Vagina (tissue), 2 donors: ENCODE data around the gene ADAM23. TPM values are rescaled to one million over a fixed set of nuclear protein-coding genes. Genes with fewer than 3 reads are reported as not detected.

Experiments
- DNase-seq, 2 donors: peaks; one replicate each; pipeline ENCODE4 v3.0.0-alpha.2; 2017; ENCODE audit errors: extremely low spot score in 2 of 2
- H3K27ac ChIP-seq: fragments of 200-600 bp; sonication (generic); one replicate; pipeline ENCODE4 v1.5.1; 2019
- H3K27me3 ChIP-seq: fragments of 200-600 bp; sonication (generic); one replicate; pipeline ENCODE4 v1.5.1; 2019
- H3K36me3 ChIP-seq, 2 donors: fragments of 200-600 bp; sonication (generic); one replicate each; pipeline ENCODE4 v1.5.1; 2017 to 2019
- H3K4me1 ChIP-seq: fragments of 200-600 bp; sonication (generic); one replicate; pipeline ENCODE4 v1.5.1; 2019
- H3K4me3 ChIP-seq, 2 donors: fragments of 200-600 bp; sonication (generic); 1 replicate in 1 of 2; 2 replicates in 1 of 2; pipeline ENCODE4 v1.5.1; 2016 to 2019
- H3K9me3 ChIP-seq: fragments of 200-600 bp; sonication (generic); one replicate; pipeline ENCODE4 v1.5.1; 2019
- CTCF ChIP-seq, 3 experiments: fragments of 450-650 bp in 2 of 3; fragments of 200-600 bp in 1 of 3; sonication (generic) in 1 of 3; IDR thresholded peaks; one replicate each; pipeline ENCODE4 v1.5.1; 2017 to 2019; ENCODE audit warnings: antibody characterized with exemption in 3 of 3, mild to moderate bottlenecking in 2 of 3, moderate library complexity in 2 of 3
- POLR2A ChIP-seq, 2 donors: fragments of 450-650 bp; IDR thresholded peaks; one replicate each; pipeline ENCODE4 v1.6.1; 2017; ENCODE audit warnings: antibody characterized with exemption in 2 of 2, mild to moderate bottlenecking in 2 of 2, moderate library complexity in 2 of 2
- POLR2AphosphoS5 ChIP-seq, 2 donors: sonication (generic); formaldehyde crosslinking; IDR thresholded peaks; one replicate each; pipeline ENCODE4 v1.9.0; 2017; ENCODE audit warnings: antibody characterized with exemption in 2 of 2, mild to moderate bottlenecking in 2 of 2, low read depth in 1 of 2; ENCODE audit not compliant: insufficient read depth in 1 of 2
- intact Hi-C: fragments of 100-400 bp; cut with DNase I; formaldehyde crosslinking; loops from one replicate; pipeline ENCODE4 v1.15.1; 2023
- total RNA-seq: library from RNA; depleted of rRNA; stranded (reverse); fragments of >200 nt; gene quantifications from one replicate; pipeline ENCODE4 v1.2.3, GENCODE V29; 2016

Gene ADAM23
- total RNA-seq, 1 donor from 2014 or later: 5.2 TPM

GRCh38 chr2:206535260-206535986 lies 92.1 kb downstream of the ADAM23 start:
- intact Hi-C loops: no loop called here

GRCh38 chr2:206540757-206541156 lies 97.4 kb downstream of the ADAM23 start:
- intact Hi-C loops: no loop called here
- H3K36me3 ChIP-seq: no peaks in the 10 kb centered on the region
- no peak for TF ChIP-seq CTCF (IDR thresholded peaks at IDR 0.05)
- TF ChIP-seq POLR2A (IDR thresholded peaks at IDR 0.05): no peak
- no peak for TF ChIP-seq POLR2AphosphoS5 (IDR thresholded peaks at IDR 0.05; ENCODE audit: insufficient read depth in 1 of 2, low read depth in 1 of 2)
- H3K4me1 ChIP-seq: no peaks in the 10 kb centered on the region
- no peak overlapping the region for H3K27ac ChIP-seq
- no peaks in the 10 kb centered on the region for H3K27me3 ChIP-seq
- no peak overlapping the region for H3K4me3 ChIP-seq
- DNase-seq: no peak
- H3K9me3 ChIP-seq: no peaks in the 10 kb centered on the region

More at GRCh38 chr2:206535260-206535986, 92.1 kb downstream of the ADAM23 start:
- Histone ChIP-seq H3K4me1 (no peaks in the 10 kb centered on the region), H3K9me3 (no peaks in the 10 kb centered on the region), H3K4me3 (no peak overlapping the region), H3K27me3 (no peaks in the 10 kb centered on the region), H3K36me3 (no peaks in the 10 kb centered on the region), H3K27ac (no peak overlapping the region)
- TF ChIP-seq CTCF (IDR thresholded peaks at IDR 0.05) (no peak), POLR2AphosphoS5 (IDR thresholded peaks at IDR 0.05; ENCODE audit: insufficient read depth in 1 of 2, low read depth in 1 of 2) (no peak), POLR2A (IDR thresholded peaks at IDR 0.05) (no peak)
- no peak for DNase-seq

- no peak overlapping the region for H3K27ac ChIP-seq
- no peaks in the 10 kb centered on the region for H3K27me3 ChIP-seq
- no peaks in the 10 kb centered on the region for H3K9me3 ChIP-seq
- intact Hi-C loops: no loop called here
- H3K36me3 ChIP-seq: no peaks in the 10 kb centered on the region
- DNase-seq: no peak
- H3K4me1 ChIP-seq: no peaks in the 10 kb centered on the region
- H3K4me3 ChIP-seq: no peak overlapping the region
- TF ChIP-seq POLR2AphosphoS5 (IDR thresholded peaks at IDR 0.05; ENCODE audit: insufficient read depth in 1 of 2, low read depth in 1 of 2) (no peak), CTCF (IDR thresholded peaks at IDR 0.05) (no peak), POLR2A (IDR thresholded peaks at IDR 0.05) (no peak)
Measured at GRCh38 chr2:206543073-206543472, 99.7 kb downstream of the ADAM23 start.

GRCh38 chr2:206548383-206548782 lies 105.1 kb downstream of the ADAM23 start:
- no peak overlapping the region for H3K4me3 ChIP-seq
- TF ChIP-seq POLR2A (IDR thresholded peaks at IDR 0.05) (no peak), CTCF (IDR thresholded peaks at IDR 0.05) (no peak), POLR2AphosphoS5 (IDR thresholded peaks at IDR 0.05; ENCODE audit: insufficient read depth in 1 of 2, low read depth in 1 of 2) (no peak)
- H3K36me3 ChIP-seq: no peaks in the 10 kb centered on the region
- no peak overlapping the region for H3K27ac ChIP-seq
- H3K27me3 ChIP-seq: no peaks in the 10 kb centered on the region
- H3K4me1 ChIP-seq: no peaks in the 10 kb centered on the region
- DNase-seq: no peak
- H3K9me3 ChIP-seq: no peaks in the 10 kb centered on the region
- intact Hi-C loops: no loop called here

GRCh38 chr2:206555721-206556120 lies 112.4 kb downstream of the ADAM23 start:
- no peak for DNase-seq
- TF ChIP-seq POLR2AphosphoS5 (IDR thresholded peaks at IDR 0.05; ENCODE audit: insufficient read depth in 1 of 2, low read depth in 1 of 2): no peak
- TF ChIP-seq CTCF (IDR thresholded peaks at IDR 0.05): no peak
- no peak for TF ChIP-seq POLR2A (IDR thresholded peaks at IDR 0.05)
- no peak overlapping the region for H3K27ac ChIP-seq
- H3K36me3 ChIP-seq: no peaks in the 10 kb centered on the region
- H3K4me1 ChIP-seq: no peaks in the 10 kb centered on the region
- H3K27me3 ChIP-seq: no peaks in the 10 kb centered on the region
- H3K9me3 ChIP-seq: no peaks in the 10 kb centered on the region
- intact Hi-C loops: no loop called here
- no peak overlapping the region for H3K4me3 ChIP-seq
